GM23338 (cell line): ENCODE measurements around the gene ABI1. TPM values are rescaled to one million over a fixed set of nuclear protein-coding genes. Genes with fewer than 3 reads are reported as not detected.

Source experiments
- ATAC-seq: fragments of 200-7000 bp; cut with Tn5 transposase; 3 replicates; pipeline ENCODE4 v1.9.1; 2020
- DNase-seq: peaks from one replicate; pipeline ENCODE4 v3.0.0-alpha.2; 2015; ENCODE audit warnings: low spot score
- H2AFZ ChIP-seq: fragments of 200-600 bp; sonication (generic); 2 replicates; pipeline ENCODE4 v1.8.0; 2016; ENCODE audit warnings: antibody characterized with exemption, mild to moderate bottlenecking, moderate library complexity
- H3F3A ChIP-seq: fragments of 200-600 bp; sonication (generic); replicated peaks from 2 replicates; pipeline ENCODE4 v1.8.0; 2017; ENCODE audit warnings: antibody characterized with exemption, mixed run types, low read depth
- H3K27ac ChIP-seq: fragments of 200-600 bp; sonication (generic); 2 replicates; pipeline ENCODE4 v1.6.1; 2016; ENCODE audit warnings: low read depth
- H3K27me3 ChIP-seq: fragments of 200-600 bp; sonication (generic); 2 replicates; pipeline ENCODE4 v1.8.0; 2016; ENCODE audit warnings: mild to moderate bottlenecking, mixed run types, moderate library complexity; ENCODE audit not compliant: insufficient read depth
- H3K36me3 ChIP-seq: fragments of 200-600 bp; sonication (generic); 2 replicates; pipeline ENCODE4 v1.8.0; 2016; ENCODE audit warnings: mild to moderate bottlenecking; ENCODE audit not compliant: insufficient read depth
- H3K4me1 ChIP-seq: fragments of 200-600 bp; sonication (generic); 2 replicates; pipeline ENCODE4 v1.8.0; 2016; ENCODE audit warnings: mild to moderate bottlenecking, moderate library complexity; ENCODE audit not compliant: insufficient read depth
- H3K4me2 ChIP-seq: fragments of 200-600 bp; sonication (generic); 2 replicates; pipeline ENCODE4 v1.7.1; 2017; ENCODE audit warnings: mixed run types
- H3K4me3 ChIP-seq: fragments of 200-600 bp; sonication (generic); 2 replicates; pipeline ENCODE4 v1.6.1; 2016; ENCODE audit warnings: mixed run types
- H3K79me2 ChIP-seq: fragments of 200-600 bp; sonication (generic); replicated peaks from 2 replicates; pipeline ENCODE4 v1.8.0; 2017; ENCODE audit warnings: mild to moderate bottlenecking; ENCODE audit not compliant: insufficient read depth
- H3K9me2 ChIP-seq: fragments of 200-600 bp; sonication (generic); 2 replicates; pipeline ENCODE4 v1.8.0; 2017; ENCODE audit not compliant: insufficient read depth
- H4K20me1 ChIP-seq: fragments of 200-600 bp; sonication (generic); replicated peaks from 2 replicates; pipeline ENCODE4 v1.8.0; 2017; ENCODE audit warnings: mild to moderate bottlenecking; ENCODE audit not compliant: insufficient read depth
- H3K27ac Mint-ChIP-seq: 2 replicates; pipeline ENCODE4 v1.8.0; 2020; ENCODE audit warnings: inconsistent platforms, mild to moderate bottlenecking, moderate library complexity, mixed read lengths
- H3K27me3 Mint-ChIP-seq: 3 replicates; pipeline ENCODE4 v1.8.0; 2022; ENCODE audit warnings: low read depth, mild to moderate bottlenecking, moderate library complexity, mixed read lengths, inconsistent platforms; ENCODE audit not compliant: insufficient read depth, poor library complexity
- H3K36me3 Mint-ChIP-seq: 3 replicates; pipeline ENCODE4 v1.8.0; 2021; ENCODE audit warnings: low read depth, mild to moderate bottlenecking, inconsistent platforms, moderate library complexity, mixed read lengths
- H3K4me1 Mint-ChIP-seq: 3 replicates; pipeline ENCODE4 v1.8.0; 2020; ENCODE audit warnings: mild to moderate bottlenecking, inconsistent platforms, mixed read lengths
- H3K4me3 Mint-ChIP-seq: 3 replicates; pipeline ENCODE4 v1.8.0; 2021; ENCODE audit warnings: moderate library complexity, mild to moderate bottlenecking, inconsistent platforms, mixed read lengths
- H3K9me3 Mint-ChIP-seq: 3 replicates; pipeline ENCODE4 v1.8.0; 2020; ENCODE audit warnings: moderate library complexity, mild to moderate bottlenecking, inconsistent platforms, mixed read lengths
- CREB1 ChIP-seq: fragments of 250-450 bp; sonication (Bioruptor Pico); IDR thresholded peaks from 2 replicates; pipeline ENCODE4 v1.5.0; 2020; ENCODE audit warnings: low read depth, mild to moderate bottlenecking, moderate library complexity
- ETS1 ChIP-seq: IDR thresholded peaks from 2 replicates; pipeline ENCODE4 v1.6.1; 2016; ENCODE audit warnings: antibody characterized with exemption
- EZH2 ChIP-seq: fragments of 200-600 bp; sonication (generic); IDR thresholded peaks from one replicate; pipeline ENCODE4 v1.8.0; 2017; ENCODE audit warnings: antibody characterized with exemption, mild to moderate bottlenecking, low read depth; ENCODE audit not compliant: unreplicated experiment
- EZH2phosphoT487 ChIP-seq: fragments of 200-600 bp; sonication (generic); IDR thresholded peaks from one replicate; pipeline ENCODE4 v1.8.1; 2018; ENCODE audit warnings: antibody characterized with exemption; ENCODE audit not compliant: unreplicated experiment
- JUNB ChIP-seq: IDR thresholded peaks from one replicate; pipeline ENCODE4 v1.6.1; 2016; ENCODE audit warnings: antibody characterized with exemption; ENCODE audit not compliant: unreplicated experiment
- NANOG ChIP-seq: IDR thresholded peaks from 2 replicates; pipeline ENCODE4 v1.6.1; 2016; ENCODE audit warnings: antibody characterized with exemption, borderline replicate concordance
- REST ChIP-seq: IDR thresholded peaks from one replicate; pipeline ENCODE4 v1.6.1; 2018; ENCODE audit warnings: antibody characterized with exemption; ENCODE audit not compliant: unreplicated experiment
- ZNF331 ChIP-seq: fragments of 250-450 bp; sonication (Bioruptor Pico); IDR thresholded peaks from 2 replicates; pipeline ENCODE4 v1.5.0; 2020; ENCODE audit warnings: low read depth, mild to moderate bottlenecking, moderate library complexity
- polyA plus RNA-seq: library from polyadenylated mRNA; unstranded; fragments of >200 nt; fragmentation: Nextera tagmentation; extraction: Ambion mirVana; gene quantifications from 2 replicates; pipeline ENCODE4 v1.2.1, GENCODE V29; 2016
- total RNA-seq: library from RNA; depleted of rRNA; stranded (reverse); fragments of >200 nt; shearing (Covaris generic); gene quantifications from 2 replicates; pipeline ENCODE4 v1.2.3, GENCODE V29; 2014
- TF ChIP-seq, protein P1 (sequence below), 2 experiments: fragments of 200-600 bp in 1 of 2; sonication (generic) in 1 of 2; conservative IDR thresholded peaks; 2 replicates each; pipeline versions ENCODE4 v1.5.1 to v1.6.1; 2016 to 2017; ENCODE audit warnings: antibody characterized with exemption in 2 of 2, low read depth in 2 of 2, mild to moderate bottlenecking in 2 of 2, moderate library complexity in 1 of 2

Gene ABI1
- total and polyA plus RNA-seq, 2 experiments from 2014 or later, result 22.3 to 30.7 TPM

DNA sequence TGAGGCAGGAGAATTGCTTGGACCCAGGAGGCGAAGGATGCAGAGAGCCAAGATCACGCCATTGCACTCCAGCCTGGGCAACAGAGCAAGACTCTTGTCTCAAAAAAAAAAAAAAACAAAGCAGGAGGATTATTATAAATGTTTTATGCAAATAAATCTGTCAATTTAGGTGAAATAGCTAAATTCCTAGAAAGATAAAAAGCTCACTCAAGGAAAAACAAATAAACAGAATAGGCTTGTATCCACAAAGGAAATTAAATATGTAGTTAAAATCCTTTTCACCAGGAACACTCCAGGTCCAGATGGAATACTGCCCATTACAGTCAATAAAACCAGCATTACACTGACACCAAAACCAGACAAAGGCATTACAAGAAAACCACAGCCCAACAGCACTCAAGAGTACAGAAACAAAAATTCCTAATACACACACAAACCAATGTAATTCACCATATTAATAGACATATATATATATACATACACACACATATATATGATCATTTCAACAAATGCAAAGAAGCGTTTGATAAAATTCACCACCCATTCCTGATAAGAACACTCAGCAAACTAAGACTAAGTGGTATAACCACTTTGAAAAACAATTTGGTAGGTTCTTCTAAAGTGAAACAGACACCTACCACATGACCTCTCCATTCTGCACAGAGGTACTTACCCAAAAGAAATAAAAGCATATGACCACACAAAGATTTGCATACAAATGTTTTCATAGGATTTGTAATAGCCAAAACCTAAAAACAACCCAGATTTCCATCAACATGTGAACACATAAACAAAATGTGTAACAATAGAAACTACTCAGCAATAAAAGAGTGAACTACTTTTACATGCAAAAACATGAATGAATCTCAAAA, 38.8 kb downstream of the ABI1 start:
- Histone ChIP-seq H3K27me3 (no peaks in the 10 kb centered on the region), H2AFZ (no peak overlapping the region), H3K27ac (no peak overlapping the region), H3K4me3 (no peak overlapping the region), H4K20me1 (peaks cover 16% of the 10 kb centered on the region), H3K4me2 (no peak overlapping the region), H3K36me3 (peaks cover 11% of the 10 kb centered on the region; the same call in 1 of the 2 replicates), H3K4me1 (no peaks in the 10 kb centered on the region), H3K9me2 (no peaks in the 10 kb centered on the region), H3F3A (no peaks in the 10 kb centered on the region), H3K79me2 (peaks cover 94% of the 10 kb centered on the region)
- TF ChIP-seq JUNB, result no peak
- TF ChIP-seq ZNF331 (CRISPR knock-in tag), result no peak
- no peak for TF ChIP-seq REST
- TF ChIP-seq, protein P1, sequence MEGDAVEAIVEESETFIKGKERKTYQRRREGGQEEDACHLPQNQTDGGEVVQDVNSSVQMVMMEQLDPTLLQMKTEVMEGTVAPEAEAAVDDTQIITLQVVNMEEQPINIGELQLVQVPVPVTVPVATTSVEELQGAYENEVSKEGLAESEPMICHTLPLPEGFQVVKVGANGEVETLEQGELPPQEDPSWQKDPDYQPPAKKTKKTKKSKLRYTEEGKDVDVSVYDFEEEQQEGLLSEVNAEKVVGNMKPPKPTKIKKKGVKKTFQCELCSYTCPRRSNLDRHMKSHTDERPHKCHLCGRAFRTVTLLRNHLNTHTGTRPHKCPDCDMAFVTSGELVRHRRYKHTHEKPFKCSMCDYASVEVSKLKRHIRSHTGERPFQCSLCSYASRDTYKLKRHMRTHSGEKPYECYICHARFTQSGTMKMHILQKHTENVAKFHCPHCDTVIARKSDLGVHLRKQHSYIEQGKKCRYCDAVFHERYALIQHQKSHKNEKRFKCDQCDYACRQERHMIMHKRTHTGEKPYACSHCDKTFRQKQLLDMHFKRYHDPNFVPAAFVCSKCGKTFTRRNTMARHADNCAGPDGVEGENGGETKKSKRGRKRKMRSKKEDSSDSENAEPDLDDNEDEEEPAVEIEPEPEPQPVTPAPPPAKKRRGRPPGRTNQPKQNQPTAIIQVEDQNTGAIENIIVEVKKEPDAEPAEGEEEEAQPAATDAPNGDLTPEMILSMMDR (conservative IDR thresholded peaks at IDR 0.05; ENCODE audit: low read depth in 2 of 2), result no peak
- TF ChIP-seq EZH2phosphoT487, result no peak
- TF ChIP-seq EZH2, result no peak
- TF ChIP-seq CREB1 (CRISPR knock-in tag), result no peak
- TF ChIP-seq NANOG, result no peak
- no peak for TF ChIP-seq ETS1
- Mint-ChIP-seq H3K36me3 (peaks cover 6% of the 10 kb centered on the region; the same call in 1 of the 3 replicates), H3K4me3 (no peak overlapping the region), H3K9me3 (no peaks in the 10 kb centered on the region), H3K4me1 (no peaks in the 10 kb centered on the region), H3K27ac (no peak overlapping the region), H3K27me3 (no peaks in the 10 kb centered on the region)
- no peak for DNase-seq
- no peak for ATAC-seq
